Body of pancreas (tissue), 4 donors: Measurements from ENCODE around the gene GNMT. TPM values are rescaled to one million over a fixed set of nuclear protein-coding genes. Genes with fewer than 3 reads are reported as not detected.

Experiments
- ATAC-seq: fragments of 150-250 bp; one replicate; pipeline ENCODE4 v1.9.1; 2016
- DNase-seq, 4 donors: peaks; one replicate each; pipeline ENCODE4 v3.0.0-alpha.2; 2019
- H3K27ac ChIP-seq, 4 donors: fragments of 200-600 bp; sonication (generic); 1 replicate in 3 of 4; 2 replicates in 1 of 4; pipeline versions ENCODE4 v1.5.1 to v1.6.1; 2016 to 2019; ENCODE audit warnings: mild to moderate bottlenecking in 1 of 4, mixed read lengths in 1 of 4, moderate library complexity in 1 of 4
- H3K27me3 ChIP-seq, 2 donors: fragments of 200-600 bp; sonication (generic); one replicate each; pipeline ENCODE4 v1.6.0; 2016; ENCODE audit warnings: mild to moderate bottlenecking in 1 of 2
- H3K36me3 ChIP-seq, 2 donors: fragments of 200-600 bp; sonication (generic); replicated peaks in 1 of 2; 2 replicates each; pipeline ENCODE4 v1.5.1; 2016; ENCODE audit warnings: low read depth in 2 of 2; ENCODE audit not compliant: insufficient read depth in 1 of 2
- H3K4me1 ChIP-seq: fragments of 200-600 bp; sonication (generic); one replicate; pipeline ENCODE4 v1.6.0; 2016
- H3K4me3 ChIP-seq, 2 donors: fragments of 200-600 bp; sonication (generic); 1 replicate in 1 of 2; 2 replicates in 1 of 2; pipeline ENCODE4 v1.5.1; 2016 to 2019
- H3K9me3 ChIP-seq, 3 donors: fragments of 200-600 bp; sonication (generic); 1 replicate in 2 of 3; 2 replicates in 1 of 3; pipeline ENCODE4 v1.5.1; 2016
- CTCF ChIP-seq, 7 experiments: fragments of 450-650 bp in 4 of 7; fragments of 200-600 bp in 3 of 7; sonication (generic) in 3 of 7; IDR thresholded peaks; one replicate each; pipeline ENCODE4 v1.5.1; 2016 to 2019; ENCODE audit warnings: antibody characterized with exemption in 7 of 7
- POLR2A ChIP-seq, 3 donors: fragments of 450-650 bp; IDR thresholded peaks; one replicate each; pipeline ENCODE4 v1.6.1; 2016; ENCODE audit warnings: antibody characterized with exemption in 3 of 3, mild to moderate bottlenecking in 2 of 3
- WGBS, 2 donors: methylation state at CpG; one replicate each; pipeline ENCODE4 v1.1.5; 2017; 5-methylcytosine and 5-hydroxymethylcytosine counted together
- intact Hi-C: fragments of 100-400 bp; cut with DNase I; formaldehyde crosslinking; loops from one replicate; pipeline ENCODE4 v1.15.1; 2023
- total RNA-seq, 2 donors: library from RNA; depleted of rRNA; stranded (reverse); fragments of >200 nt; gene quantifications; one replicate each; pipeline ENCODE4 v1.1.0, GENCODE V29; 2016

Gene GNMT
- total RNA-seq, 2 donors from 2014 or later: 67.2 to 630 TPM

GRCh38 chr6:42961020-42961470, 491 bp downstream of the GNMT start:
- Histone ChIP-seq H3K4me1 (peaks cover 43% of the 10 kb centered on the region), H3K27me3 (no peaks in the 10 kb centered on the region), H3K4me3 (peak overlapping the region; percentile 53 to 58), H3K27ac (peak overlapping the region; percentile 95 to 97 (median 97)), H3K9me3 (no peaks in the 10 kb centered on the region), H3K36me3 (peaks cover 9 to 12% of the 10 kb centered on the region in 2 donors)
- ATAC-seq: peak; percentile 37
- DNase-seq: peak; percentile 68 to 86 (median 82)
- intact Hi-C loops: no loop called here
- no peak for TF ChIP-seq POLR2A (IDR thresholded peaks at IDR 0.05)
- no peak for TF ChIP-seq CTCF (IDR thresholded peaks at IDR 0.05)
- WGBS, 2 donors: 4 to 13% methylated on average over 8 to 15 of the region's 15 CpGs

GRCh38 chr6:42962096-42962495, 1.5 kb downstream of the GNMT start:
- peaks cover 43% of the 10 kb centered on the region for H3K4me1 ChIP-seq
- WGBS, 2 donors: 60 to 67% methylated on average over 4 to 12 of the region's 12 CpGs
- TF ChIP-seq POLR2A (IDR thresholded peaks at IDR 0.05) (no peak), CTCF (IDR thresholded peaks at IDR 0.05) (no peak)
- peaks cover 9 to 12% of the 10 kb centered on the region in 2 donors for H3K36me3 ChIP-seq
- H3K27ac ChIP-seq: peak overlapping the region; percentile 26 to 97 (median 97)
- no peaks in the 10 kb centered on the region for H3K9me3 ChIP-seq
- H3K27me3 ChIP-seq: no peaks in the 10 kb centered on the region
- intact Hi-C loops: no loop called here
- H3K4me3 ChIP-seq: peak overlapping the region in 1 of 2 donors; percentile 53
- ATAC-seq: no peak
- DNase-seq: peak in 2 of 4 donors; percentile 16 to 36

- peak; percentile 48 to 56 (median 51) for DNase-seq
- H3K4me3 ChIP-seq: no peak overlapping the region
- ATAC-seq: no peak
- peak overlapping the region; percentile 29 to 97 (median 97) for H3K27ac ChIP-seq
- peaks cover 9 to 12% of the 10 kb centered on the region in 2 donors for H3K36me3 ChIP-seq
- no peaks in the 10 kb centered on the region for H3K9me3 ChIP-seq
- H3K4me1 ChIP-seq: peaks cover 43% of the 10 kb centered on the region
- intact Hi-C loops: no loop called here
- TF ChIP-seq POLR2A (IDR thresholded peaks at IDR 0.05): peak; percentile 29 to 73 (median 51)
- TF ChIP-seq CTCF (IDR thresholded peaks at IDR 0.05): no peak
- H3K27me3 ChIP-seq: no peaks in the 10 kb centered on the region
- 61 to 63% methylated on average over 7 to 13 of the region's 13 CpGs for WGBS, 2 donors
Observed at GRCh38 chr6:42962502-42963178, 2.1 kb downstream of the GNMT start.

- Histone ChIP-seq H3K4me1 (peaks cover 43% of the 10 kb centered on the region), H3K9me3 (no peaks in the 10 kb centered on the region), H3K4me3 (no peak overlapping the region), H3K36me3 (peaks cover 9 to 12% of the 10 kb centered on the region in 2 donors), H3K27me3 (no peaks in the 10 kb centered on the region), H3K27ac (peak overlapping the region; percentile 25 to 97 (median 80))
- WGBS, 2 donors: 48 to 50% methylated on average over 7 to 12 of the region's 12 CpGs
- TF ChIP-seq POLR2A (IDR thresholded peaks at IDR 0.05) (no peak), CTCF (IDR thresholded peaks at IDR 0.05) (no peak)
- peak; percentile 14 to 31 (median 27) for DNase-seq
- intact Hi-C loops: no loop called here
- ATAC-seq: no peak
Observed at GRCh38 chr6:42963179-42963854, 2.8 kb downstream of the GNMT start.
